HG02623 (cell line): ENCODE measurements around the gene FARP1.
A peak's percentile ranks its signal among the peaks of the same experiment; 100 is the strongest.

Experiments used
- ATAC-seq: cut with Tn5 transposase; IDR thresholded peaks from one replicate; pipeline ENCODE4 v1.9.1; 2021; ENCODE audit warnings: moderate library complexity; ENCODE audit not compliant: unreplicated experiment

The FARP1 gene

DNA sequence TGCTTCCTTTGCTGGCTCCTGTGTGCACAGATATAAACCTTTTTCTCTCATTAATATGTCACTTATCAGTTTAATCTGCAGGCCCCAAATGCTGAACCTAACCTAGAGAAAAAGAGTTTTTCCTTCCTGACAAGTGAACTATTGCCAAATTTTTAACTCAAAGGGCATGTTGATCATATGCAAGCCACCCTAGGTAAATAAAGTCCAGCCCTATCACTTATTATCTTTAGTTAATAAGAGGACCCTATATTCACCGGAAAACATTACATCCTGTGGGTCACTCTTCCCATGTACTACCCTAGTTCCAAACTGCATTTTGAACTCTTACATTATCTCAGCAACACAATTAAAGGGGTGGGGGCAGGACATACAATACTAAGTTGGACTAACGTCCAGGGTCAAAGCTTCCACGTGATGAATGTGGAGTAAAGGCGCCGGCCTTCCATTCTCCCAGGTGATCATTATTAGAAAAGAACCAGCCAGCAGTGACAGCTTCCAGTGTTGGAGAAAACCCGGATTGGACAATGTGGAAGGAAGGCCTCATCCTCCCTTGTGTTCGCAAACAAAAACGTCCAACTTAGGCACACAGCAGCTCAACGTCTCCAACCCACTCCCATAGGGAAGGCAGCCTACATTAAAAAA, 347.4 kb downstream of the FARP1 start:
- ATAC-seq = no peak

DNA sequence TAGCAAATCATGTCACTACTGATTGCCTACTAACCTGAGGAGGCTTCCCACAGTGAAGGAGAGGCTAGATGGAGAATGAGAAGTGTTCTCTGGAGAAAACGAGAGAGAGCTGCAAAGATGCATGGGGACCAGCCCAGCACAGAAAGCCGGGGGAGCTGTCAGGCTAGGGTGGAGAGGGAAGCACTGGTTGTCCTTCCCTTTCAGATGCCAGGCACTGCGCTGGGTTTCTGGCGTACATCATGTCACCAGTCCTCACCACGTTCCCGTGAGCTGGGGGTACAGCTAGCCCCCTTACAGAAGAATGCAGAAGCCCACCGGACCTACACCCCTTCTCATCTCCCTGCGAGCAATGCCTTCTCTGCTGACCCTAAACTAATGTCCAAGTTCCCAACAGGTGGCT, 348.0 kb downstream of the FARP1 start:
- no peak for ATAC-seq

DNA sequence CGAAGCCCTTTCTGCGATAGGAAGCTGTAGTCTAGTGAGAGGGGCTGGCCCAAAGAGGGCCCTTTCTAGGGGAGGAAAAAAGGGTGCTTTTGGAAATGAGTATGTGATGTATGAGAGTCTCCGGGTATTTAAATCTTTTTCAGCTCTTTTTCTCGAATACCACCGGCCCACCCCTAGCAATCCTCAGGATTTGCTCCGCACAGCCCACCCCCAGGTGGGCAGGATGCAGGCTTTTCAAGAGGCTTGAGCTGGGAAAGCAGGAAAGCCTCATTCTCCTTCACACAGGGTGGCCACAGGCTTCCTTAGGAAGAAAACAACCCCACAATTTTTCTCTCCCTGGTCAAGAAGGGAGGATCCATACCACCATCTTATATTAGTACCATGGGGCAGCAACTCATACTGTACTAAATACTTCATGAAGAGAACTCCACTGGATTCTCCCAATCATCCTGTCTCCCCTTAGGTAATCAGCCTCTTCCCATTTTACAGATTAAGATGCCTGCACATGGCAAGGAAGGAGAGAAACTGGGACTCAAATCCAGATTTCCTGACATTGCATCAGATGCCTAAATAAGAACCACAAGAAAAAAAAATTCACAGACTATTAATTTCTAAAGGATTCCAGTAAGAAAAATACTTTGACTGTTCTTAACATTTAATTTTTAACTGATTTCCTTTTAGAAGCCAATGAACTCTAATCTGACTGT, 349.6 kb downstream of the FARP1 start:
- ATAC-seq = no peak

DNA sequence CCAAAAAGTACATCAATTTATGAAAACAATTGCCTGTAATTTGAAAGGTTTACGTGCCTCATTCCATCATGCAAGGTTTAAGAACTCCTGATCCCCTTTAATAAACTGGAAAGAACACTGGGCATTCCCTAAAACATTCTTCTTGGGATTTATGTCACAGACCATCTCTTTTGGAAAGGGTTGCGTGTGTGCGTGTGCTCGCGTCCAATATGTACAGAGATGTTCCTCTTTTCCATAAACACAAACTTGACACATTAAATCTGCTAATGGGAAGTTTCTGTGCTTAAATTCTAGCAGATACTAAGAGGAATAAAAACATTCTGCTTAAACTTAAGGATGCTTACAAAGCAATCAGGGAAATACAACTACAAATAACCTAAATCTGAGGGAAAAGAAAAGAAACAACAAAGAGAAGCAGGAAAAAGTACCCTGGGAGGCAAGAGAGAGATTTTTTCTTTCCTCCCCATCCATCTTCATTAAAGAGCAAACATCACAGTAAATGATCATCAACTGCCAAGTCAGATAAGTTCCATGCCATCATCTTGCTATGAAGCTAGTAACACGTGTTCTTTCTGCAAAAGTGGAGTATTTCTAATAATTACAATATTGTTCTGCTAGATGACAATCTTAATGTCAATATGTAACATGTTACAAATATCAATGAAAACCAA, 350.3 kb downstream of the FARP1 start:
- ATAC-seq = no peak

DNA sequence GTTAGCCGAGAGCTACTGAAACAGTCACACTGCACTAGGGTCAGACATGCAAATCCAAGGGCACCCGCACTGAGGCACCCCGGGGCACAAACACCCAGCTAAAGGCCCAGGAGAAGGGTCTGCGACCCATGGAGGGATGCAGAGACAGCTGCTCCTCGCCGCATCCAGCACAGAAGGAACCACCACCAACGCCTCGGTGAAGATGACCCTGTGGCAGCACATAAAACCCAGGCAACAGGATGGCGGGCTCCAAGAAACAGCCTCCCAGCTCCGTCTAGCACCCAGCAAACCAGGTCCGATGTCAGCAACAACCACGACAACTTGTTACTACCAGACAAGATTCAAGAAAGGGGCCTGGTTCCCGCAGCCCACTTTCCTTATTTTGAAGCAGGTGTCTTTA, 351.9 kb downstream of the FARP1 start:
- no peak for ATAC-seq

DNA sequence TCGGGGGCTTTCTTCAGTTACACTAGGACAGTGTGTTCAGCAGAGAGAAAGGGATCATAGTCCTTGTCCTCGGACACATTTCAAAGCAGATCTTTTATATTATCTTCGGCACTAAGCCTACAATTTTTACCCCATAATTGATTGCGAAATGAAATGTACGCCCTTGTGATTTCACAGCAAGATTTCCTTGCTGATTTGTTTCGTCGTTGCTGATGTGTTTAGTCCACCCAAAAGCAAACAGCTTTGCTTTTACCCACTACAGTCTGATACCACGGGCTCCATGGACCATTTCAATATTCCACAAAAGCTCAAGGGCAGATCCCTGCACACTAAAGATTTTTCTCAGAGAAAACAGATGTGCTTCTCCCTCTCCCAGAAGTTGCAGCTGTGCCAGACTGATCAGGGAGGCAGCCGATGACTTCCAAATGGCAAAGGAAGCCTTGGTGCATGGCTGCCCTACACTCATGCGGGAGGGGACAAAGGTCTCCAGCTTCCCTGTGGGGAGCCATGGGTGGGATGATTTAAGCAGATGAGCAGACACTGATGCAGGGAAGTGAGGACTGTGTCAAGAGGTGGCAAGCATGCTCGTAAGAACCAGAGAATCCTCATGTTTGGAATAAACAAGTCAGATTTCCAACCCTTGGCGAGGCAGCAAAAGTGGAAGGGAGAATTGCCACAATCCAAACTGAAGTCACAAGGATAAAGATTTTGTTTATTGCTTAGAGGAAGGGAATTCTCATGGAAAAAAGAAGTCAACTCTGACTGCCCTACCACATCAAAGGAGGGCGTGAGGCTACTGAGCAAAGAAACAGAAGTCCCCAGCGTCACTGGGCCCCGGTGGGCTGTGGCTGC, 353.0 kb downstream of the FARP1 start:
- no peak for ATAC-seq

DNA sequence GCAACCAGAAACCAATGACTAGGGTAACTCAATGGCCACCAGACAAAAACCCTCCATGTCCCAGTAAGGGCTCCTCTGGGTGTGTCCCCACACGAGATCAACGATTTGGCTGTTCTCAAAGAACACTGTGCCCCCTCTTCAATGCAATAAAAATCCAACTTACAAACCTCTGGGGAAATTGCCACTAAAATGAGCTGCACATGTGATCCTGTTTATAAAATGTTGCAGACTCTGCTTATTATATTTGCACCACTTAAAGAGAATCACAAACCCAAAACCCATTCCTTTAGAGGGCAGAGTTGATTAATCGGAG, 353.5 kb downstream of the FARP1 start:
- ATAC-seq = no peak

DNA sequence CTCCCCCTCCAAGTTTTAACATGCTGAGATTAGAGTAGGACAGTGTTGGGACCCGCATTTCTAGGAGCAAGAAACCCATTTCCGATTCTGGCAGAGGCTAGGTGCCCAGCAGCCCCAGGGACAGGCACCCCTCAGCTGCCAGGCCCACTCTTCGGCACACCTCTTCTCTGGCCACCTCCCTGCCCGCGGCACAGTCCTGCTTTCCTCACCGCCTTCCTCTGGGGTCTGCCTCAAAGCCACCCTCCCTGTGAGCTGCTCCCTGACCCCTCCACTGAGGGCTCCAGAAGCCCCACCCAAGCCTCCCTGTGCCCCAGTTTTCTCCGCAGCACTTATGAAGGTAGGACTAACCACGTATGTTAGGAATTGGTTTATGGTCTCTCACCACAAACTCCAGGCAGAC, 354.1 kb downstream of the FARP1 start:
- ATAC-seq = no peak

DNA sequence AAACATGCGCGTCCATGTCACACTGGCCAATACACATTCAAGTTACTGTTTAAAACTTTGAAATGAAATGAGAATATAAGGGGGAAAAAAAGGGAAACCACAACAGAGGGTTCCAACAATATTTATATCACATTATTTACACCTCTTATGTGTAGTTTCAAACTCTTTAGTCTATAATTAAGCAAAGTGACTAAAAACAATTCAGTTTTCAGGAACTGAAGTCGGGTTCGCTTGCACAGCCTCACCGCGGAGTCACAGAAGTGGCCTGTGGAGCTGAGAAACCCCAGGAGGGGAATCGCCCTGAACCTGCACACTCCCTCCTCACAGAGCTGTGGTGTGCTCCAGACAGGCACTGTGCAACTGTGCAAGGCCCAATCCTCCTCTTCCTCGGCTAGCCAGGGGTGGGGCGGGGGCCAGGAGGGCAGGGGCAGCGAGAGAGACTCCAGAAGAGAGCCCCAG, 358.1 kb downstream of the FARP1 start:
- peak; percentile 68 for ATAC-seq

DNA sequence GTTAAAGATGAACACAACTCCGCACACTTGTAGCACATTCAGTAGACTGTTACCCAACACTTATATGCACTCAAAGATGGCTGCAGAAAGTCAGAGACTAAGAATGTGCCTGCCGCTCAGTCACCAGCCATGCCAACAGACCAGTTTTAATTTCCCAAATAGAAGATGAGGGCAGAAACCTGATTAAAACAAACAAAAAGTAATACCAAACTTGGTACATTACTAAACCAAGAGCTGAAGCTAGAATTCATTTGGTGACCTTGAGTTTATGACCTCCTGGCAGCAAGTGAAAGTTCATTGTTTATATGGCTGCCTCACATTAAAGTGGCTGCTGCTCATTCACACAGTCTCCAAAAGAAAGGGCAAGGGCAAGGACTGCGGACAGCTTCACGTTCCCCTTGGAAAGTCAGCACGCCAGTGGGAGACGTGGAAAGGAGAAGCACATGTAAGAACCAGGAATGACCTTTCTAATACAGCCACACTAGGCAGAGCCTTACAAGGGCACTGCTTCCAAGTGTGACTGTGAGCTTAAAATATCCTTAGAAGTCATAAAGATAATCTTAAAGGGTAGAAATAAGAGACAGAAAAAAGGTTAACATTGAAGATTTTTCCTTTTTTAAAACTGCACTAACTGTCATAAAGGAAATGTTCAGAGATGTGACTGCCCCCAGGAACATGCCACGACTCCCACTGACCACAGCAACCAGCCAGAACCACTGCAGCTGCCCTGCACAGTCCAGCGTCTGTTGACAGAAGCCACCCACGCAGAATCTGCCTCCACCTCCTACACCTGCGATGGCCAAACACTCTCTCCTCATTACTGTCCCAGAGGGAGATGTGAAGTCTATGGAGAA, 360.5 kb downstream of the FARP1 start:
- no peak for ATAC-seq

DNA sequence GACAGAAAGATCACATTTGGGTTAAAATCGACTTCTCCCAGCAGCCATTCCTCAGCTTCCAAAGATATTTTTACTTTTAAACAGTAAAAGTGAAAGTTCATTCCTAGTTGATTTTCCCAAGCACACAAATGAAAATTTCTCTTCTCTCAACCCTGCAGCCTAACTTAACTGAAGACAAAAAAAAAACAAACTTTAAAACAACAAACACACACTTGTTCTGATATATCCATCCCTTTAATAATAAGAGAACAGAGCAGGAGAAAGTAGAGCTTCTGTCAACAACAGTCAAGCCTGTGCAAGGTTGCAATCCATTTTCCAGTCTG, 361.1 kb downstream of the FARP1 start:
- ATAC-seq = no peak

DNA sequence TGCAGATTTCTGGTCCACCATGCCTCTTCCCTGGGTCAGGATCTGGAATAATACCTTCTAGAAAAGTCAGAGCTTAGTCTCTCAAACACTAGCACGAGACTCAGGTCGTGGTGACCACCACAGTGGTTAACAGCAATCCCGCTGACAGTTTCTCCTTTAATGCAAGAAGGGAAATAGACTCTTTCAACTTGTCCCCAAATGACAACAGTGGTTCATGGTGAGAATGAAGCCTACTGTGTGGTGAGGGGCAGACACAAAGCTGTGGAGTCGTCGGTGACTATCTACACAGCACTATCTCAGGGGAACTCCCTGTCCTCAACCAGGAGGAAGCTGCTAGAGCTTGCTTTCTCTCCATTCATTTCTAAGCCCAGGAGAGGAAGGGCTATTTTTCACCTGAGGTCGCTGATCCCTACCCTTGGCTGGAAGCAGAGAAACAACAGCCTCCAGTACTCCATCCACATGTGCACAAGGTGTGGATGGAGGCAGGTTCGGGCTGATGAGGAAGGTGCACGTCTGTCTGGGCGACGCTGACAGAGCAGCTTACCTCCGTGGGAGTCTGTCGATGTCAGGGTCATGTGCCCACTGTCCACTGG, 361.6 kb downstream of the FARP1 start:
- no peak for ATAC-seq
